Fibroblast of the aortic adventitia (primary cell): Measurements from ENCODE around the gene MAN2B2. TPM values are rescaled to one million over a fixed set of nuclear protein-coding genes. Genes with fewer than 3 reads are reported as not detected.

Experiments used
- DNase-seq: peaks from one replicate; pipeline ENCODE4 v3.0.0-alpha.2; 2010; ENCODE audit warnings: low read depth
- H3K4me3 ChIP-seq: 2 replicates; pipeline ENCODE4 v1.5.1; 2011; ENCODE audit warnings: low read depth, mild to moderate bottlenecking, control low read depth, low read length, moderate library complexity
- total RNA-seq: library from RNA; depleted of rRNA; stranded (reverse); fragments of >200 nt; gene quantifications from 2 replicates; pipeline ENCODE4 v1.2.3, GENCODE V29; 2012; ENCODE audit warnings: low replicate concordance
- TF ChIP-seq, protein P1 (sequence below): IDR thresholded peaks from 2 replicates; pipeline ENCODE4 v1.5.1; 2011; ENCODE audit warnings: mild to moderate bottlenecking, low read length, control low read depth, inconsistent platforms; ENCODE audit not compliant: insufficient read depth

Gene MAN2B2
- total RNA-seq, 1 donor, result 25.9 TPM

DNA sequence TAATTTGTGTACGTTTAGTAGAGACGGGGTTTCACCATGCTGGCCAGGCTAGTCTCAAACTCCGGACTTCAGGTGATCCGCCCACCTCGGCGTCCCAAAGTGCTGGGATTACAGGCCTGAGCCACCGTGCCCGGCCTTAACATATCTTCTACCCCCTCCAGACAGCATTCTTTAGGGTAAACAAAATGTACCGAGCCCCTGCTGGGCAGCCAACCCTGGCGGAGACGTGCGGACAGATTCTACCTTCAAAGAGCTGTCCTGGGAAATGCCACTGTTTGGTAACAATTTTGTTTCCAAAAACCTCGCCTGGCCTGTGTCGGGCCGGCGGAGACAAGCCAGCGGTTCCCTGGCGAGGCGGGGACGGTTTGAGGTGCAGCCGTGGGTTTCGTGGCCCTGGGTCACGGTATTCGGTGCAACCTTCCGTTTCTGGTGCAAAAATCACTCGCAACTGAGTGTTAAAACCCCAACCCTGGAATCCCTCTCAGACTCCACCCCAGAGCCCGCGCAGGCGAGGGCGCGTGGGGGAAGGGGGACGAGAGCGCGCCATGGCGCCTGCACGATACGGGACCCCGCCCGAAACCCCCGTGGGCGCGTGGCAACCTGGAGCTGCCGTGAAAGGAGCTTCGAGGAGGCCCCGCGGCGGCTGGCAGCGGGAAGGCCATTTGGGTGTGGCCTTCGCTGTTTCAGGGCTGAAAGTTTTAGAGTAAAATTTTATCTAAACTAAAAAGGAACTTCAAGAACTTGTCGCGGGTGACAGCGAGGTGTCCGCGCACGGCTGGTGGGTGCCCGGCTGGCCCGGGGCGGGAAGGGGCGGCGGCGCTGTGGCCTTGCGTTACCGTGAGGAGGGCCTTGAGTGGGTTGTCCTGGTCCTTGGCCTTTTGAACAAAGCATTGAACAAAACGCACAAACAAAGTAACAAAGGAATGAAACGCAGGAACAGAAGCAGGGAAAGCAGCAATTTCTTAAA is 82.5 kb downstream of the MAN2B2 start:
- TF ChIP-seq, protein P1, sequence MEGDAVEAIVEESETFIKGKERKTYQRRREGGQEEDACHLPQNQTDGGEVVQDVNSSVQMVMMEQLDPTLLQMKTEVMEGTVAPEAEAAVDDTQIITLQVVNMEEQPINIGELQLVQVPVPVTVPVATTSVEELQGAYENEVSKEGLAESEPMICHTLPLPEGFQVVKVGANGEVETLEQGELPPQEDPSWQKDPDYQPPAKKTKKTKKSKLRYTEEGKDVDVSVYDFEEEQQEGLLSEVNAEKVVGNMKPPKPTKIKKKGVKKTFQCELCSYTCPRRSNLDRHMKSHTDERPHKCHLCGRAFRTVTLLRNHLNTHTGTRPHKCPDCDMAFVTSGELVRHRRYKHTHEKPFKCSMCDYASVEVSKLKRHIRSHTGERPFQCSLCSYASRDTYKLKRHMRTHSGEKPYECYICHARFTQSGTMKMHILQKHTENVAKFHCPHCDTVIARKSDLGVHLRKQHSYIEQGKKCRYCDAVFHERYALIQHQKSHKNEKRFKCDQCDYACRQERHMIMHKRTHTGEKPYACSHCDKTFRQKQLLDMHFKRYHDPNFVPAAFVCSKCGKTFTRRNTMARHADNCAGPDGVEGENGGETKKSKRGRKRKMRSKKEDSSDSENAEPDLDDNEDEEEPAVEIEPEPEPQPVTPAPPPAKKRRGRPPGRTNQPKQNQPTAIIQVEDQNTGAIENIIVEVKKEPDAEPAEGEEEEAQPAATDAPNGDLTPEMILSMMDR, result no peak
- H3K4me3 ChIP-seq, result no peak overlapping the region
- no peak for DNase-seq

DNA sequence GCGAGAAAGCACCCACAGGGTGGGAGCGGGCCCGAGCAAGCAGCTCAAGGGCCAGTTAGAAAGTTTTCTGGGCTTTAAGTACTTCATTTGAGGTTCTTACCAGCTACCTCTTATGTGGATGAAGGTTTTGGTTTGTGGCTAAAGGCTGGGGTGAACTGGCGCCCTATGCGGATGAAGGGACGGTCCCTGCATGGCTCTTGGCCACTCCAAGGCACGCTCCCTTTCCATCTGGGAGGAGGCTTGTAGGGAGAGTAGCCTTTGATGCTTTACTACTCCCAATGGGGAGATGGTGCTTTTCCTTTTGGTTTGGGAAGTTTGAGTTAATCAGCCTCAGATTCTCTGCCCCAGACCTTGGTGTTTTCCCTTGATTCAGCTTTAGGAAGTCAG is 83.2 kb downstream of the MAN2B2 start:
- H3K4me3 ChIP-seq, result no peak overlapping the region
- DNase-seq, result no peak
- TF ChIP-seq, protein P1, result no peak

DNA sequence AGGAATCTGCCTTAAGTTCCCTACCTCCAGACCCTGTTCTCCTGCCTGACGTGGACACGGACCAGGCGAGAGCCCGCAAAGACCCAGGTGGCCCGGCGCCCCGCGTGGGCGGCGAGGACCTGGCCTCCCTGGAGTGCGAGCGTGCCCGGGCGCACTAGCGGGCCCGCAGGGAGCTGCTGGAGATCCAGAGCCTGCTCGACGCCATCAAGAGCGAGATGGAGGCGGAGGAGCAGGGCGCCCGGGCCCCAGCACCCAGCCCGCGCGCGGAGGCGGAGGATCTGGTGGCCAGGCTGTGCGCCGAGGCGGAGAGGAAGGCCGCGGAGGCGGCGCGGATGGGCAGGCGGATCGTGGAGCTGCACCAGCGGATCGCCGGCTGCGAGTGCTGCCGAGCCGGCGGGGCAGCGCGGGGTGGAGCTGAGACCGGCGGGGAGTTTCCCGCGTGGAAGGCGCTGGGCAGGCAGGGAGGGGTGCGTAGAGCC is 83.6 kb downstream of the MAN2B2 start:
- DNase-seq, result no peak
- H3K4me3 ChIP-seq, result peak overlapping the region; percentile 35
- TF ChIP-seq, protein P1, result no peak

DNA sequence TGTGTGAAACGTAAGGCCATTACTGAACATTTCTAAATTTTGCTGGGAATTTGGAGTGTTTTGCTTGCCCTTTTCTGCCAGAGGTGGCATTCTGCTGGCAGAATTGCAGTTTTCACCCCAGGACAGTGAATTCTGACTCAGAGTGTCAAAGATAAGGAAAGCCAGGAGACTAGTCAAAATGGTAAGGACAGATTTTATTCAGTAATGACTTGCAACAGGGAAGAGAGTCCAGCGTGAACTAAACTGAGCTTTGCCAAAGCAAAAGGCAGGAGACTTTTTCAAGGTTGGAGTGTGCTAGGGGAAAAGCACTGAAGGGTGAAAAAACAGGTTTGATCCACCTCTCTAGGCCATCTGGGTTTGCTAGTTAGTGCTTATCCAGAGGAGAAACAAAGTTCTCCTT is 84.9 kb downstream of the MAN2B2 start:
- no peak overlapping the region for H3K4me3 ChIP-seq
- no peak for DNase-seq
- TF ChIP-seq, protein P1, result no peak

DNA sequence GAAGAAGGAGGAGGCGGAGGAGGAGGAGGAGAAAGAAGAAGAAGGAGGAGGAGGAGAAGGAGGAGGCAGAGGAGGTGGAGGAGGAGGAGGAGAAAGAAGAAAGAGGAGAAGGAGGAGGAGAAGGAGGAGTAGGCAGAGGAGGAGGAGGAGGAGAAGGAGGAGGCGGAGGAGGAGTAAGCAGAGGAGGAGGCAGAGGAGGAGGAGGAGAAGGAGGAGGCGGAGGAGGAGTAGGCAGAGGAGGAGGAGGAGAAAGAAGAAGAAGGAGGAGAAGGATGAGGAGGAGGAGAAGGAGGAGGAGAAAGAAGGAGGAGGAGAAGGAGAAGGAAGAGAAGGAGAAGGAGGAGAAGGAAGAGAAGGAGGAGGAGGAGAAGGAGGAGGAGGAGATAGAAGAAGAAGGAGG is 85.4 kb downstream of the MAN2B2 start:
- DNase-seq, result no peak

DNA sequence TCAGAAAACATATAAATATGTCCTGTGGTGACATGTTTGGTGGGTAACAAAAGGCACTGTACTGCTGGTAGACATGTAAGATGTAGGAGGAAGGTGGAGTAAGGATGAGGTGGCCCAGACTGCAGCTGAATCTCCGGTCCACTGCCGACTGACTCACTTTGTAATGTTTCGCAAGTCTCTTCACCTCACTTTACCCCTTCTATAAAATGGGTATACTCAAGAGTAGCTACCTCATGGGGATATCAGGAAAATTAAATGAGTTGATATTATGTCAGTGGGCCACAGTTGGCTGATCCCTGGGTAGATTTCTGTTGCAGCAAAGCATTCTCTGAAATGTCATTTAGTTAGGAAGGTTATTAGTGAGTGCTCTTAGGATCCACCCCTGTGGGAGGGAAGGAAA is 87.6 kb downstream of the MAN2B2 start:
- TF ChIP-seq, protein P1, result no peak
- no peak for DNase-seq
- H3K4me3 ChIP-seq, result no peak overlapping the region

More for the DNA sequence above, 85.4 kb downstream of the MAN2B2 start:
- TF ChIP-seq, protein P1, result no peak
- H3K4me3 ChIP-seq, result no peak overlapping the region
